Neural progenitor cell (in vitro differentiated cells): ENCODE results near the gene MYO1D. TPM values are rescaled to one million over a fixed set of nuclear protein-coding genes. Genes with fewer than 3 reads are reported as not detected.

Experiments
- DNase-seq: peaks from one replicate; pipeline ENCODE4 v3.0.0-alpha.2; 2016; ENCODE audit warnings: low spot score
- H2AFZ ChIP-seq: fragments of 200-600 bp; sonication (generic); replicated peaks from 2 replicates; pipeline ENCODE4 v1.6.1; 2016; ENCODE audit warnings: antibody characterized with exemption
- H3F3A ChIP-seq: fragments of 200-600 bp; sonication (generic); 2 replicates; pipeline ENCODE4 v1.6.1; 2016; ENCODE audit warnings: antibody characterized with exemption, low read depth
- H3K27ac ChIP-seq: fragments of 200-600 bp; sonication (generic); 2 replicates; pipeline ENCODE4 v1.5.1; 2016; ENCODE audit warnings: mild to moderate bottlenecking
- H3K27me3 ChIP-seq: fragments of 200-600 bp; sonication (generic); 2 replicates; pipeline ENCODE4 v1.6.1; 2016; ENCODE audit warnings: mild to moderate bottlenecking, moderate library complexity
- H3K36me3 ChIP-seq: fragments of 200-600 bp; sonication (generic); 2 replicates; pipeline ENCODE4 v1.5.1; 2016
- H3K4me1 ChIP-seq: fragments of 200-600 bp; sonication (generic); 2 replicates; pipeline ENCODE4 v1.6.1; 2016; ENCODE audit warnings: mixed run types
- H3K4me2 ChIP-seq: fragments of 200-600 bp; sonication (generic); 2 replicates; pipeline ENCODE4 v1.6.1; 2016
- H3K4me3 ChIP-seq: fragments of 200-600 bp; sonication (generic); 2 replicates; pipeline ENCODE4 v1.5.1; 2016
- H3K79me2 ChIP-seq: fragments of 200-600 bp; sonication (generic); 2 replicates; pipeline ENCODE4 v1.6.1; 2016; ENCODE audit warnings: low read depth
- H3K9ac ChIP-seq: fragments of 200-600 bp; sonication (generic); 2 replicates; pipeline ENCODE4 v1.6.1; 2016
- H3K9me3 ChIP-seq: fragments of 200-600 bp; sonication (generic); 2 replicates; pipeline ENCODE4 v1.5.1; 2016; ENCODE audit warnings: low read depth
- H4K20me1 ChIP-seq: fragments of 200-600 bp; sonication (generic); 2 replicates; pipeline ENCODE4 v1.6.1; 2016; ENCODE audit warnings: low read depth
- H3K27ac Mint-ChIP-seq: 3 replicates; pipeline ENCODE4 v1.8.0; 2021; ENCODE audit warnings: mixed read lengths
- H3K27me3 Mint-ChIP-seq: 2 replicates; pipeline ENCODE4 v1.8.0; 2022; ENCODE audit warnings: low read depth, mild to moderate bottlenecking, inconsistent platforms, moderate library complexity, mixed read lengths; ENCODE audit not compliant: insufficient read depth
- H3K36me3 Mint-ChIP-seq: 3 replicates; pipeline ENCODE4 v1.8.0; 2021; ENCODE audit warnings: mixed read lengths
- H3K4me1 Mint-ChIP-seq: 3 replicates; pipeline ENCODE4 v1.8.0; 2021; ENCODE audit warnings: mixed read lengths
- H3K4me3 Mint-ChIP-seq: 3 replicates; pipeline ENCODE4 v1.8.0; 2021; ENCODE audit warnings: mild to moderate bottlenecking, moderate library complexity, mixed read lengths
- H3K9me3 Mint-ChIP-seq: 3 replicates; pipeline ENCODE4 v1.8.0; 2020; ENCODE audit warnings: mixed read lengths
- CTCF ChIP-seq: fragments of 200-600 bp; sonication (generic); IDR thresholded peaks from 2 replicates; pipeline ENCODE4 v1.5.1; 2017; ENCODE audit warnings: antibody characterized with exemption, mild to moderate bottlenecking
- EZH2 ChIP-seq: fragments of 200-600 bp; sonication (generic); IDR thresholded peaks from 2 replicates; pipeline ENCODE4 v1.6.1; 2017; ENCODE audit warnings: antibody characterized with exemption, mild to moderate bottlenecking, moderate library complexity
- EZH2phosphoT487 ChIP-seq: fragments of 200-600 bp; sonication (generic); IDR thresholded peaks from 2 replicates; pipeline ENCODE4 v1.6.1; 2017; ENCODE audit warnings: antibody characterized with exemption
- total RNA-seq: library from RNA; depleted of rRNA; stranded (reverse); fragments of >200 nt; gene quantifications from 2 replicates; pipeline ENCODE4 v1.2.3, GENCODE V29; 2015; ENCODE audit warnings: low replicate concordance

MYO1D gene
- total RNA-seq, 1 donor from 2014 or later, result 6.2 TPM

- Mint-ChIP-seq H3K4me1 (no peaks in the 10 kb centered on the region), H3K4me3 (no peak overlapping the region), H3K27ac (no peak overlapping the region), H3K27me3 (no peaks in the 10 kb centered on the region), H3K36me3 (no peaks in the 10 kb centered on the region), H3K9me3 (peaks cover 2% of the 10 kb centered on the region)
- Histone ChIP-seq H3K27ac (no peak overlapping the region), H3K79me2 (no peaks in the 10 kb centered on the region), H2AFZ (no peak overlapping the region), H3K27me3 (no peaks in the 10 kb centered on the region), H3K4me2 (no peak overlapping the region), H3K4me3 (no peak overlapping the region), H3K9ac (no peak overlapping the region), H3K9me3 (no peaks in the 10 kb centered on the region), H3F3A (no peaks in the 10 kb centered on the region), H3K36me3 (no peaks in the 10 kb centered on the region), H4K20me1 (no peaks in the 10 kb centered on the region), H3K4me1 (no peaks in the 10 kb centered on the region)
- TF ChIP-seq EZH2 (no peak), EZH2phosphoT487 (no peak), CTCF (no peak)
- DNase-seq, result no peak
These were observed 16.9 kb downstream of the MYO1D start for GRCh38 chr17:32859857-32860525.

GRCh38 chr17:32855620-32856019 lies 21.3 kb downstream of the MYO1D start:
- Histone ChIP-seq H3K4me1 (no peaks in the 10 kb centered on the region), H2AFZ (no peak overlapping the region), H3K36me3 (no peaks in the 10 kb centered on the region), H3K79me2 (no peaks in the 10 kb centered on the region), H3K4me3 (no peak overlapping the region), H3K27ac (no peak overlapping the region), H3F3A (no peaks in the 10 kb centered on the region), H3K9ac (no peak overlapping the region), H4K20me1 (no peaks in the 10 kb centered on the region), H3K27me3 (no peaks in the 10 kb centered on the region), H3K9me3 (no peaks in the 10 kb centered on the region), H3K4me2 (no peak overlapping the region)
- H3K27me3 Mint-ChIP-seq, result no peaks in the 10 kb centered on the region
- TF ChIP-seq CTCF, result no peak
- TF ChIP-seq EZH2phosphoT487, result no peak
- no peak for TF ChIP-seq EZH2
- DNase-seq, result no peak
- H3K4me1 Mint-ChIP-seq, result no peaks in the 10 kb centered on the region
- no peak overlapping the region for H3K27ac Mint-ChIP-seq
- H3K36me3 Mint-ChIP-seq, result no peaks in the 10 kb centered on the region
- peaks cover 2% of the 10 kb centered on the region for H3K9me3 Mint-ChIP-seq
- no peak overlapping the region for H3K4me3 Mint-ChIP-seq

- no peak overlapping the region for H3K4me2 ChIP-seq
- no peaks in the 10 kb centered on the region for H3K4me1 ChIP-seq
- no peak overlapping the region for H3K4me3 ChIP-seq
- H3K9me3 ChIP-seq, result no peaks in the 10 kb centered on the region
- TF ChIP-seq EZH2, result no peak
- no peak for TF ChIP-seq CTCF
- TF ChIP-seq EZH2phosphoT487, result no peak
- Mint-ChIP-seq H3K4me1 (no peaks in the 10 kb centered on the region), H3K27me3 (no peaks in the 10 kb centered on the region), H3K27ac (no peak overlapping the region), H3K9me3 (peaks cover 2% of the 10 kb centered on the region), H3K36me3 (no peaks in the 10 kb centered on the region), H3K4me3 (no peak overlapping the region)
- H3K27ac ChIP-seq, result no peak overlapping the region
- no peaks in the 10 kb centered on the region for H4K20me1 ChIP-seq
- H3K79me2 ChIP-seq, result no peaks in the 10 kb centered on the region
- H3K9ac ChIP-seq, result no peak overlapping the region
- no peaks in the 10 kb centered on the region for H3K27me3 ChIP-seq
- DNase-seq, result no peak
- no peaks in the 10 kb centered on the region for H3F3A ChIP-seq
- no peak overlapping the region for H2AFZ ChIP-seq
- H3K36me3 ChIP-seq, result no peaks in the 10 kb centered on the region
These were observed 22.0 kb downstream of the MYO1D start for GRCh38 chr17:32854832-32855389.
